Measurements from ENCODE around the gene SCCPDH. TPM values are rescaled to one million over a fixed set of nuclear protein-coding genes. Genes with fewer than 3 reads are reported as not detected.
A peak's percentile ranks its signal among the peaks of the same experiment; 100 is the strongest.
"Not testable (repeated sequence)": the region's sequence is repeated elsewhere in the genome, so short reads cannot be mapped to it uniquely, and the experiment has no call there.

SCCPDH gene
- total RNA-seq, 1 donor, result 65.2 TPM

GRCh38 chr1:246681900-246682895 lies 42.0 kb upstream of the SCCPDH start:
- TF ChIP-seq CTCF (IDR thresholded peaks at IDR 0.05; ENCODE audit: insufficient read depth, low read depth, low read length), result no peak
- no peak overlapping the region for H3K4me3 ChIP-seq (ENCODE audit: low read depth, low read length)

GRCh38 chr1:246683521-246683920 lies 40.7 kb upstream of the SCCPDH start:
- no peak overlapping the region for H3K4me3 ChIP-seq (ENCODE audit: low read depth, low read length)
- DNase-seq (ENCODE audit: low read depth), result no peak
- no peak for TF ChIP-seq CTCF (IDR thresholded peaks at IDR 0.05; ENCODE audit: insufficient read depth, low read depth, low read length)

More at GRCh38 chr1:246681900-246682895, 42.0 kb upstream of the SCCPDH start:
- no peak for DNase-seq (ENCODE audit: low read depth)

- no peak for TF ChIP-seq CTCF (IDR thresholded peaks at IDR 0.05; ENCODE audit: insufficient read depth, low read depth, low read length)
- no peak overlapping the region for H3K4me3 ChIP-seq (ENCODE audit: low read depth, low read length)
- no peak for DNase-seq (ENCODE audit: low read depth)
These were observed 37.2 kb upstream of the SCCPDH start for GRCh38 chr1:246687002-246687401.

GRCh38 chr1:246689409-246690008 lies 34.7 kb upstream of the SCCPDH start:
- DNase-seq (ENCODE audit: low read depth), result peak; percentile 74
- peak overlapping the region; percentile 36 for H3K4me3 ChIP-seq (ENCODE audit: low read depth, low read length)
- TF ChIP-seq CTCF (IDR thresholded peaks at IDR 0.05; ENCODE audit: insufficient read depth, low read depth, low read length), result peak; percentile 88

GRCh38 chr1:246690100-246690499 lies 34.1 kb upstream of the SCCPDH start:
- DNase-seq (ENCODE audit: low read depth), result no peak
- TF ChIP-seq CTCF (IDR thresholded peaks at IDR 0.05; ENCODE audit: insufficient read depth, low read depth, low read length), result no peak
- no peak overlapping the region for H3K4me3 ChIP-seq (ENCODE audit: low read depth, low read length)

- H3K4me3 ChIP-seq (ENCODE audit: low read depth, low read length), result no peak overlapping the region
- no peak for DNase-seq (ENCODE audit: low read depth)
- TF ChIP-seq CTCF (IDR thresholded peaks at IDR 0.05; ENCODE audit: insufficient read depth, low read depth, low read length), result no peak
These were observed 32.4 kb upstream of the SCCPDH start for GRCh38 chr1:246691622-246692495.

GRCh38 chr1:246694213-246694895 lies 29.9 kb upstream of the SCCPDH start:
- H3K4me3 ChIP-seq (ENCODE audit: low read depth, low read length); DNase-seq (ENCODE audit: low read depth): not testable (repeated sequence)
